K562 (cell line): ENCODE measurements around the gene UNC5C. TPM values are rescaled to one million over a fixed set of nuclear protein-coding genes. Genes with fewer than 3 reads are reported as not detected.

ENCODE experiments used
- KDM2B ChIP-seq: fragments of 250-450 bp; sonication (Bioruptor Pico); IDR thresholded peaks from 2 replicates; pipeline ENCODE4 v1.8.0; 2021; ENCODE audit warnings: mild to moderate bottlenecking, moderate library complexity
- MAFG ChIP-seq: fragments of 450-650 bp; conservative IDR thresholded peaks from 2 replicates; pipeline ENCODE4 v1.6.1; 2016; ENCODE audit warnings: missing genetic modification characterization, missing compliant biosample characterization
- MAFK ChIP-seq: IDR thresholded peaks from 2 replicates; pipeline ENCODE4 v1.6.1; 2011; ENCODE audit warnings: low read length, improper control_type of control experiment
- RFX1 ChIP-seq: fragments of 450-650 bp; IDR thresholded peaks from 2 replicates; pipeline ENCODE4 v1.6.1; 2016; ENCODE audit warnings: mild to moderate bottlenecking, moderate library complexity
- TFE3 ChIP-seq: fragments of 450-650 bp; formaldehyde crosslinking; IDR thresholded peaks from 2 replicates; pipeline ENCODE4 v1.4.0; 2020; ENCODE audit warnings: mild to moderate bottlenecking, mixed read lengths
- ZC3H8 ChIP-seq: fragments of 450-650 bp; IDR thresholded peaks from 2 replicates; pipeline ENCODE4 v1.6.1; 2017
- ZNF316 ChIP-seq: fragments of 450-650 bp; IDR thresholded peaks from 2 replicates; pipeline ENCODE4 v1.6.1; 2016
- polyA plus RNA-seq, 8 experiments: library from polyadenylated mRNA; depleted of rRNA in 4 of 8; stranded (reverse) in 5 of 8; unstranded in 3 of 8; fragments of >200 nt; fragmentation: Nextera tagmentation in 2 of 8; fragmentation: Illumina TruSeq in 1 of 8; extraction: Ambion mirVana in 2 of 8; extraction: Trizol in 1 of 8; gene quantifications; 2 replicates each; pipeline versions ENCODE4 v1.2.1 to v1.2.3, GENCODE V29; 2011 to 2014; ENCODE audit warnings: inconsistent platforms in 1 of 8, missing spikeins in 1 of 8
- total RNA-seq, 7 experiments: library from RNA; depleted of rRNA in 6 of 7; stranded (reverse); fragments of >200 nt in 6 of 7; fragmentation: Illumina TruSeq in 2 of 7; extraction: Trizol in 2 of 7; gene quantifications; 2 replicates each; pipeline versions ENCODE4 v1.2.1 to v1.2.3, GENCODE V29; 2011 to 2021; ENCODE audit warnings: low replicate concordance in 1 of 7
- TF ChIP-seq, protein P1 (sequence below): fragments of 250-450 bp; sonication (Bioruptor Pico); IDR thresholded peaks from 2 replicates; pipeline ENCODE4 v1.8.0; 2021; ENCODE audit warnings: mild to moderate bottlenecking, moderate library complexity
- TF ChIP-seq, protein P2 (sequence below): fragments of 450-650 bp; IDR thresholded peaks from 2 replicates; pipeline ENCODE4 v1.6.1; 2016; ENCODE audit warnings: mild to moderate bottlenecking

UNC5C gene
- total and polyA plus RNA-seq, 9 of the 15 experiments (the other 6 are each of a cell fraction or from before 2014, with no cell fraction given), result under 0.01 to 0.10 (median 0.03) TPM; not detected in 1

- TF ChIP-seq TFE3 (CRISPR knock-in tag), result no peak
- TF ChIP-seq MAFG, result peak; percentile 42
- TF ChIP-seq ZNF316, result peak; percentile 80
- TF ChIP-seq KDM2B (CRISPR knock-in tag), result no peak
- TF ChIP-seq, protein P1, sequence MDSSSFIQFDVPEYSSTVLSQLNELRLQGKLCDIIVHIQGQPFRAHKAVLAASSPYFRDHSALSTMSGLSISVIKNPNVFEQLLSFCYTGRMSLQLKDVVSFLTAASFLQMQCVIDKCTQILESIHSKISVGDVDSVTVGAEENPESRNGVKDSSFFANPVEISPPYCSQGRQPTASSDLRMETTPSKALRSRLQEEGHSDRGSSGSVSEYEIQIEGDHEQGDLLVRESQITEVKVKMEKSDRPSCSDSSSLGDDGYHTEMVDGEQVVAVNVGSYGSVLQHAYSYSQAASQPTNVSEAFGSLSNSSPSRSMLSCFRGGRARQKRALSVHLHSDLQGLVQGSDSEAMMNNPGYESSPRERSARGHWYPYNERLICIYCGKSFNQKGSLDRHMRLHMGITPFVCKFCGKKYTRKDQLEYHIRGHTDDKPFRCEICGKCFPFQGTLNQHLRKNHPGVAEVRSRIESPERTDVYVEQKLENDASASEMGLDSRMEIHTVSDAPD (CRISPR knock-in tag), result no peak
- TF ChIP-seq ZC3H8, result no peak
- TF ChIP-seq RFX1, result no peak
- TF ChIP-seq MAFK, result peak; percentile 73
- TF ChIP-seq, protein P2, sequence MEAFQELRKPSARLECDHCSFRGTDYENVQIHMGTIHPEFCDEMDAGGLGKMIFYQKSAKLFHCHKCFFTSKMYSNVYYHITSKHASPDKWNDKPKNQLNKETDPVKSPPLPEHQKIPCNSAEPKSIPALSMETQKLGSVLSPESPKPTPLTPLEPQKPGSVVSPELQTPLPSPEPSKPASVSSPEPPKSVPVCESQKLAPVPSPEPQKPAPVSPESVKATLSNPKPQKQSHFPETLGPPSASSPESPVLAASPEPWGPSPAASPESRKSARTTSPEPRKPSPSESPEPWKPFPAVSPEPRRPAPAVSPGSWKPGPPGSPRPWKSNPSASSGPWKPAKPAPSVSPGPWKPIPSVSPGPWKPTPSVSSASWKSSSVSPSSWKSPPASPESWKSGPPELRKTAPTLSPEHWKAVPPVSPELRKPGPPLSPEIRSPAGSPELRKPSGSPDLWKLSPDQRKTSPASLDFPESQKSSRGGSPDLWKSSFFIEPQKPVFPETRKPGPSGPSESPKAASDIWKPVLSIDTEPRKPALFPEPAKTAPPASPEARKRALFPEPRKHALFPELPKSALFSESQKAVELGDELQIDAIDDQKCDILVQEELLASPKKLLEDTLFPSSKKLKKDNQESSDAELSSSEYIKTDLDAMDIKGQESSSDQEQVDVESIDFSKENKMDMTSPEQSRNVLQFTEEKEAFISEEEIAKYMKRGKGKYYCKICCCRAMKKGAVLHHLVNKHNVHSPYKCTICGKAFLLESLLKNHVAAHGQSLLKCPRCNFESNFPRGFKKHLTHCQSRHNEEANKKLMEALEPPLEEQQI, result no peak
- TF ChIP-seq, all 486 proteins: peak for 5
Measured at GRCh38 chr4:95505799-95506198, 43.0 kb downstream of the UNC5C start (continued).
